K562 (cell line): Measurements from ENCODE around the gene CWF19L1.

Experiments used
- CTCF ChIP-seq, 3 experiments: IDR thresholded peaks in 2 of 3; conservative IDR thresholded peaks in 1 of 3; 2 replicates each; pipeline ENCODE4 v1.5.1; 2011 to 2012; ENCODE audit warnings: low read length in 3 of 3, mild to moderate bottlenecking in 3 of 3, control low read depth in 2 of 3, improper control_type of control experiment in 1 of 3, inconsistent platforms in 1 of 3, low read depth in 1 of 3, mixed read lengths in 1 of 3, moderate library complexity in 1 of 3; ENCODE audit not compliant: insufficient read depth in 2 of 3
- EZH2 ChIP-seq: IDR thresholded peaks from 2 replicates; pipeline ENCODE4 v1.6.1; 2012; ENCODE audit warnings: low read depth, mild to moderate bottlenecking, inconsistent platforms, low read length, borderline replicate concordance
- FIP1L1 ChIP-seq: fragments of 200-400 bp; formaldehyde crosslinking; IDR thresholded peaks from 2 replicates; pipeline ENCODE4 v1.6.1; 2018; ENCODE audit warnings: mild to moderate bottlenecking, low read depth, low read length; ENCODE audit not compliant: poor library complexity, severe bottlenecking
- HNRNPK ChIP-seq: fragments of 200-400 bp; formaldehyde crosslinking; IDR thresholded peaks from one replicate; pipeline ENCODE4 v1.6.1; 2018; ENCODE audit warnings: mild to moderate bottlenecking, low read depth, low read length; ENCODE audit not compliant: poor library complexity, severe bottlenecking
- POLR2A ChIP-seq: fragments of 450-650 bp; conservative IDR thresholded peaks from 2 replicates; pipeline ENCODE4 v1.6.1; 2016
- ZBTB40 ChIP-seq, 2 experiments: fragments of 450-650 bp in 1 of 2; sonication (generic) in 1 of 2; formaldehyde crosslinking in 1 of 2; IDR thresholded peaks; 2 replicates each; pipeline versions ENCODE4 v1.7.1 to v1.9.0; 2016 to 2022; ENCODE audit warnings: inconsistent platforms in 1 of 2, mild to moderate bottlenecking in 1 of 2, missing genetic modification reagents in 1 of 2
- ZNF224 ChIP-seq: sonication (generic); formaldehyde crosslinking; IDR thresholded peaks from 2 replicates; pipeline ENCODE4 v1.8.0; 2022; ENCODE audit warnings: mild to moderate bottlenecking, missing genetic modification reagents
- ZNF785 ChIP-seq: fragments of 250-450 bp; sonication (Bioruptor Pico); IDR thresholded peaks from 2 replicates; pipeline ENCODE4 v1.4.0; 2020; ENCODE audit warnings: mild to moderate bottlenecking

GRCh38 chr10:100232101-100232500 is 35.3 kb downstream of the CWF19L1 start:
- no peak for TF ChIP-seq ZNF785 (CRISPR knock-in tag)
- TF ChIP-seq CTCF (IDR thresholded peaks at IDR 0.05 in 2 of 3, conservative IDR thresholded peaks at IDR 0.05 in 1 of 3; ENCODE audit: insufficient read depth in 2 of 3, low read depth in 1 of 3, low read length in 3 of 3), result no peak
- no peak for TF ChIP-seq FIP1L1
- TF ChIP-seq ZBTB40 (IDR thresholded peaks at IDR 0.05), result no peak
- no peak for TF ChIP-seq ZBTB40 (CRISPR knock-in tag; IDR thresholded peaks at IDR 0.05)
- no peak for TF ChIP-seq POLR2A
- no peak for TF ChIP-seq EZH2
- no peak for TF ChIP-seq ZNF224 (CRISPR knock-in tag)
- TF ChIP-seq HNRNPK, result no peak
